MCF 10A (cell line): Measurements from ENCODE around the gene MST1. TPM values are rescaled to one million over a fixed set of nuclear protein-coding genes. Genes with fewer than 3 reads are reported as not detected.
A peak's percentile ranks its signal among the peaks of the same experiment; 100 is the strongest.

Experiments used
- BruUV-seq: library from RNA; stranded (reverse); fragments of 400-500 nt; replicated peaks from 2 replicates; lab custom pipeline; 2021; lab: Mats Ljungman, UMichigan
- CTCF ChIA-PET: fragments of 300-600 bp; sonication (Branson Sonifier 250); formaldehyde crosslinking; extraction: SDS; loops from one replicate; lab custom pipeline; 2021; ENCODE audit warnings: antibody characterized with exemption, inconsistent platforms; lab: Yijun Ruan, JAX
- POLR2A ChIA-PET: fragments of 300-600, 350-650 bp; sonication (Branson Sonifier 250); formaldehyde crosslinking; extraction: SDS; loops from one replicate; lab custom pipeline; 2020; ENCODE audit warnings: antibody characterized with exemption, inconsistent platforms; lab: Yijun Ruan, JAX
- DNase-seq: peaks from one replicate; pipeline ENCODE4 v3.0.0-alpha.2; 2018; ENCODE audit not compliant: unreplicated experiment
- H3K27ac Mint-ChIP-seq: one replicate; pipeline ENCODE4 v1.8.0; 2022; ENCODE audit warnings: mild to moderate bottlenecking, low read depth, mixed read lengths; ENCODE audit not compliant: unreplicated experiment
- H3K27me3 Mint-ChIP-seq: one replicate; pipeline ENCODE4 v1.8.0; 2022; ENCODE audit warnings: mixed read lengths; ENCODE audit not compliant: insufficient read depth, unreplicated experiment
- H3K36me3 Mint-ChIP-seq: one replicate; pipeline ENCODE4 v1.8.0; 2022; ENCODE audit warnings: mild to moderate bottlenecking, moderate library complexity, mixed read lengths; ENCODE audit not compliant: insufficient read depth, unreplicated experiment
- H3K4me1 Mint-ChIP-seq: one replicate; pipeline ENCODE4 v1.8.0; 2022; ENCODE audit warnings: mixed read lengths; ENCODE audit not compliant: insufficient read depth, unreplicated experiment
- H3K4me3 Mint-ChIP-seq: one replicate; pipeline ENCODE4 v1.8.0; 2022; ENCODE audit warnings: mild to moderate bottlenecking, moderate library complexity, mixed read lengths; ENCODE audit not compliant: unreplicated experiment
- H3K9me3 Mint-ChIP-seq: one replicate; pipeline ENCODE4 v1.8.0; 2022; ENCODE audit warnings: mixed read lengths; ENCODE audit not compliant: unreplicated experiment
- intact Hi-C: fragments of 100-400 bp; cut with micrococcal nuclease; formaldehyde crosslinking; loops from 2 replicates; pipeline ENCODE4 v1.14.1; 2022
- total RNA-seq: library from RNA; stranded (reverse); gene quantifications from 2 replicates; pipeline ENCODE4 v1.2.3, GENCODE V29; 2022
- TF ChIP-seq, protein P1 (sequence below): fragments of 200-600 bp; IDR thresholded peaks from one replicate; pipeline ENCODE4 v1.8.0; 2022; ENCODE audit warnings: antibody characterized with exemption, mild to moderate bottlenecking; ENCODE audit not compliant: unreplicated experiment

The MST1 gene
- total RNA-seq, 1 experiment from 2014 or later, result 18.2 TPM

GRCh38 chr3:49656541-49657112 is 32.6 kb downstream of the MST1 start:
- Mint-ChIP-seq H3K9me3 (no peaks in the 10 kb centered on the region), H3K4me1 (peaks cover 6% of the 10 kb centered on the region), H3K27me3 (no peaks in the 10 kb centered on the region), H3K27ac (no peak overlapping the region), H3K4me3 (no peak overlapping the region), H3K36me3 (no peaks in the 10 kb centered on the region)
- DNase-seq, result no peak
- TF ChIP-seq, protein P1, sequence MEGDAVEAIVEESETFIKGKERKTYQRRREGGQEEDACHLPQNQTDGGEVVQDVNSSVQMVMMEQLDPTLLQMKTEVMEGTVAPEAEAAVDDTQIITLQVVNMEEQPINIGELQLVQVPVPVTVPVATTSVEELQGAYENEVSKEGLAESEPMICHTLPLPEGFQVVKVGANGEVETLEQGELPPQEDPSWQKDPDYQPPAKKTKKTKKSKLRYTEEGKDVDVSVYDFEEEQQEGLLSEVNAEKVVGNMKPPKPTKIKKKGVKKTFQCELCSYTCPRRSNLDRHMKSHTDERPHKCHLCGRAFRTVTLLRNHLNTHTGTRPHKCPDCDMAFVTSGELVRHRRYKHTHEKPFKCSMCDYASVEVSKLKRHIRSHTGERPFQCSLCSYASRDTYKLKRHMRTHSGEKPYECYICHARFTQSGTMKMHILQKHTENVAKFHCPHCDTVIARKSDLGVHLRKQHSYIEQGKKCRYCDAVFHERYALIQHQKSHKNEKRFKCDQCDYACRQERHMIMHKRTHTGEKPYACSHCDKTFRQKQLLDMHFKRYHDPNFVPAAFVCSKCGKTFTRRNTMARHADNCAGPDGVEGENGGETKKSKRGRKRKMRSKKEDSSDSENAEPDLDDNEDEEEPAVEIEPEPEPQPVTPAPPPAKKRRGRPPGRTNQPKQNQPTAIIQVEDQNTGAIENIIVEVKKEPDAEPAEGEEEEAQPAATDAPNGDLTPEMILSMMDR, result no peak
- intact Hi-C loops, result no loop called here
- BruUV-seq, result no TSS peak
- POLR2A ChIA-PET, result no interaction called here
- CTCF ChIA-PET, result interaction anchor here (0.7 to 1.0 kb wide), 2 partner anchors 13 to 117 kb away, joined by 3 to 4 read pairs; no protein-coding TSS in a partner anchor

GRCh38 chr3:49655731-49656285 is 33.5 kb downstream of the MST1 start:
- no peaks in the 10 kb centered on the region for H3K27me3 Mint-ChIP-seq
- H3K36me3 Mint-ChIP-seq, result no peaks in the 10 kb centered on the region
- no peaks in the 10 kb centered on the region for H3K9me3 Mint-ChIP-seq
- intact Hi-C loops, result no loop called here
- CTCF ChIA-PET, result interaction anchor here (0.5 to 1.0 kb wide), 2 partner anchors 116 to 142 kb away, joined by 3 read pairs; no protein-coding TSS in a partner anchor
- H3K4me1 Mint-ChIP-seq, result no peaks in the 10 kb centered on the region
- no TSS peak for BruUV-seq
- DNase-seq, result no peak
- POLR2A ChIA-PET, result interaction anchor here (0.6 kb wide), 1 partner anchor 31 kb away, joined by 3 read pairs; no protein-coding TSS in a partner anchor
- H3K27ac Mint-ChIP-seq, result no peak overlapping the region
- TF ChIP-seq, protein P1, result no peak
- H3K4me3 Mint-ChIP-seq, result no peak overlapping the region

DNA sequence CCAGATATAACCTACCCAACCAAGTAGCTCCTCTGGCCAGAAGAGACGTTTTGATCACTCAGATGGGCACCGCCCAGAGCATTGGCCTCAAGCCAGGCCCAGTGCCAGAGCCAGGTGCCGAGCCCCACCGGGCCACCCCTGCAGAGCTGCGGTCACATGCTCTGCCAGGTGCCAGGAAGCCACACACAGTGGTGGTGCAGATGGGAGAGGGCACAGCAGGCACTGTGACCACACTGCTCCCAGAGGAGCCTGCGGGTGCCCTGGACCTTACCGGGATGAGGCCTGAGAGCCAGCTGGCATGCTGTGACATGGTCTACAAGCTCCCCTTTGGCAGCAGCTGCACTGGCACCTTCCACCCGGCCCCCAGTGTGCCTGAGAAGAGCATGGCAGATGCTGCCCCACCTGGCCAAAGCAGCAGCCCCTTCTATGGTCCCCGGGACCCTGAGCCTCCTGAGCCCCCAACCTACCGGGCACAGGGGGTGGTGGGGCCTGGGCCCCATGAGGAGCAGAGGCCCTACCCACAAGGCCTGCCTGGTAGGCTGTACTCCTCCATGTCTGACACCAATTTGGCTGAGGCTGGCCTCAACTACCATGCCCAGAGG is 34.2 kb downstream of the MST1 start:
- TF ChIP-seq, protein P1, result no peak
- POLR2A ChIA-PET, result interaction anchor here (0.6 kb wide), 1 partner anchor 30 kb away, joined by 3 read pairs; no protein-coding TSS in a partner anchor
- H3K36me3 Mint-ChIP-seq, result no peaks in the 10 kb centered on the region
- H3K27me3 Mint-ChIP-seq, result no peaks in the 10 kb centered on the region
- peak; percentile 18 for DNase-seq
- H3K9me3 Mint-ChIP-seq, result no peaks in the 10 kb centered on the region
- no peaks in the 10 kb centered on the region for H3K4me1 Mint-ChIP-seq
- BruUV-seq, result no TSS peak
- CTCF ChIA-PET, result interaction anchor here (0.7 kb wide), 1 partner anchor 263 kb away, joined by 4 read pairs; no protein-coding TSS in a partner anchor
- intact Hi-C loops, result no loop called here
- no peak overlapping the region for H3K4me3 Mint-ChIP-seq
- no peak overlapping the region for H3K27ac Mint-ChIP-seq

GRCh38 chr3:49654176-49654825 is 35.0 kb downstream of the MST1 start:
- no peaks in the 10 kb centered on the region for H3K9me3 Mint-ChIP-seq
- BruUV-seq, result no TSS peak
- ChIA-PET POLR2A (no interaction called here), CTCF (interaction anchor here (0.5 to 0.7 kb wide), 2 partner anchors 19 to 84 kb away, joined by 3 read pairs; no protein-coding TSS in a partner anchor)
- H3K4me1 Mint-ChIP-seq, result no peaks in the 10 kb centered on the region
- TF ChIP-seq, protein P1, result no peak
- no peak overlapping the region for H3K27ac Mint-ChIP-seq
- intact Hi-C loops, result no loop called here
- no peak overlapping the region for H3K4me3 Mint-ChIP-seq
- no peaks in the 10 kb centered on the region for H3K27me3 Mint-ChIP-seq
- DNase-seq, result no peak
- no peaks in the 10 kb centered on the region for H3K36me3 Mint-ChIP-seq
